ENCODE measurements around the gene LDLRAD4.

DNA sequence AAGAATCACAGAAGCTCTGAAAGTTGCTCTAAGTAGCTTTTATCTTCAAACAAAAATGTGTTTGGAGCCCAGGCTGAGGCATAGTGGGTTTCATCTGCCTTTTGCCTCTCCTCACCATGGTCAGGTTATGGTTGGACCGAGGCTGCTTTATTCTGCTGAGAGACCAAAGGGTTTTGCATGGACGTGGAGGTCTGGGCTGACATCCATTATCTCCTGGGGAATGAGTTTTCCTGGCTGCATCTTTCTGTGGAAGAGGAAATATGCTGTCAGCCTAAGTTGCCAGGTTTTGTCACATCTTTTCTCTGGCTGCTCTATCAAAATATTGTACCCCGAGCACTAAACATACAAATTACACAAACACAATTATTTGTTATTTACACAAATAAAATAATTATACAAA, 223.2 kb downstream of the LDLRAD4 start:
- no peak for TF ChIP-seq EZH2 (IDR thresholded peaks at IDR 0.05; ENCODE audit: low read length, unreplicated experiment)
- TF ChIP-seq, protein P1, sequence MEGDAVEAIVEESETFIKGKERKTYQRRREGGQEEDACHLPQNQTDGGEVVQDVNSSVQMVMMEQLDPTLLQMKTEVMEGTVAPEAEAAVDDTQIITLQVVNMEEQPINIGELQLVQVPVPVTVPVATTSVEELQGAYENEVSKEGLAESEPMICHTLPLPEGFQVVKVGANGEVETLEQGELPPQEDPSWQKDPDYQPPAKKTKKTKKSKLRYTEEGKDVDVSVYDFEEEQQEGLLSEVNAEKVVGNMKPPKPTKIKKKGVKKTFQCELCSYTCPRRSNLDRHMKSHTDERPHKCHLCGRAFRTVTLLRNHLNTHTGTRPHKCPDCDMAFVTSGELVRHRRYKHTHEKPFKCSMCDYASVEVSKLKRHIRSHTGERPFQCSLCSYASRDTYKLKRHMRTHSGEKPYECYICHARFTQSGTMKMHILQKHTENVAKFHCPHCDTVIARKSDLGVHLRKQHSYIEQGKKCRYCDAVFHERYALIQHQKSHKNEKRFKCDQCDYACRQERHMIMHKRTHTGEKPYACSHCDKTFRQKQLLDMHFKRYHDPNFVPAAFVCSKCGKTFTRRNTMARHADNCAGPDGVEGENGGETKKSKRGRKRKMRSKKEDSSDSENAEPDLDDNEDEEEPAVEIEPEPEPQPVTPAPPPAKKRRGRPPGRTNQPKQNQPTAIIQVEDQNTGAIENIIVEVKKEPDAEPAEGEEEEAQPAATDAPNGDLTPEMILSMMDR (conservative IDR thresholded peaks at IDR 0.05; ENCODE audit: low read depth, low read length): no peak
- TF ChIP-seq EZH2phosphoT487 (IDR thresholded peaks at IDR 0.05; ENCODE audit: borderline replicate concordance, low read length): no peak
